Vagina (tissue), 2 donors: ENCODE data around the gene WDR7.

Experiments used
- POLR2A ChIP-seq, 2 donors: fragments of 450-650 bp; IDR thresholded peaks; one replicate each; pipeline ENCODE4 v1.6.1; 2017; ENCODE audit warnings: antibody characterized with exemption in 2 of 2, mild to moderate bottlenecking in 2 of 2, moderate library complexity in 2 of 2
- TF ChIP-seq, protein P1 (sequence below), 3 experiments: fragments of 450-650 bp in 2 of 3; fragments of 200-600 bp in 1 of 3; sonication (generic) in 1 of 3; IDR thresholded peaks; one replicate each; pipeline ENCODE4 v1.5.1; 2017 to 2019; ENCODE audit warnings: antibody characterized with exemption in 3 of 3, mild to moderate bottlenecking in 2 of 3, moderate library complexity in 2 of 3

GRCh38 chr18:56712761-56713160, 61.6 kb downstream of the WDR7 start:
- TF ChIP-seq, protein P1, sequence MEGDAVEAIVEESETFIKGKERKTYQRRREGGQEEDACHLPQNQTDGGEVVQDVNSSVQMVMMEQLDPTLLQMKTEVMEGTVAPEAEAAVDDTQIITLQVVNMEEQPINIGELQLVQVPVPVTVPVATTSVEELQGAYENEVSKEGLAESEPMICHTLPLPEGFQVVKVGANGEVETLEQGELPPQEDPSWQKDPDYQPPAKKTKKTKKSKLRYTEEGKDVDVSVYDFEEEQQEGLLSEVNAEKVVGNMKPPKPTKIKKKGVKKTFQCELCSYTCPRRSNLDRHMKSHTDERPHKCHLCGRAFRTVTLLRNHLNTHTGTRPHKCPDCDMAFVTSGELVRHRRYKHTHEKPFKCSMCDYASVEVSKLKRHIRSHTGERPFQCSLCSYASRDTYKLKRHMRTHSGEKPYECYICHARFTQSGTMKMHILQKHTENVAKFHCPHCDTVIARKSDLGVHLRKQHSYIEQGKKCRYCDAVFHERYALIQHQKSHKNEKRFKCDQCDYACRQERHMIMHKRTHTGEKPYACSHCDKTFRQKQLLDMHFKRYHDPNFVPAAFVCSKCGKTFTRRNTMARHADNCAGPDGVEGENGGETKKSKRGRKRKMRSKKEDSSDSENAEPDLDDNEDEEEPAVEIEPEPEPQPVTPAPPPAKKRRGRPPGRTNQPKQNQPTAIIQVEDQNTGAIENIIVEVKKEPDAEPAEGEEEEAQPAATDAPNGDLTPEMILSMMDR (IDR thresholded peaks at IDR 0.05): no peak
- TF ChIP-seq POLR2A (IDR thresholded peaks at IDR 0.05): no peak
